ENCODE data around the gene TRAPPC10.

DNA sequence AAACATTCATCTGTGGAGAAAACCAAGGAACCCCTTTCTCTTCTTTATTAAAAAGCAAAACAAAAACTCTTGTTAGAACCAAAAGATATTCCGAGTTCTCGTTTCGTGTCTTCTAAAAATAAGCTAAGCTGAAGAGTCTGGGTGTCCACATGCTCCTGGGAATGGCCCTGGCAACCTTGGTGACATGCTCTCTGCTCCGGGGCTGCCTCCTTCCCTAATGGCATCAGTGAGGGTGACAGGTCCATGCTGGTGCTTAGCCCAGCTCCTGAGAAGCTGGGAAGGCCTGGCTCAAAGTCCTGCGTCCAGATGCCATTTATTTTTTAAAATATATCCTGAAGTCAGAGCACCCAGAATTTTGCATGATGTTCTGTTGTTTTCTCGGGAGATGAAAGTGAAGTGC, 24.6 kb upstream of the TRAPPC10 start:
- no peak for TF ChIP-seq POLR2AphosphoS5 (IDR thresholded peaks at IDR 0.05; ENCODE audit: borderline replicate concordance, low read depth, low read length)
- TF ChIP-seq EZH2 (IDR thresholded peaks at IDR 0.05), result no peak
- TF ChIP-seq FOXP2 (optimal IDR thresholded peaks at IDR 0.05; ENCODE audit: control extremely low read depth, extremely low read length, insufficient read depth), result no peak
